CD4-positive, alpha-beta T cell treated with Interleukin-4 for 1 hour (primary cell): ENCODE measurements around the gene AMELY.
"Not testable (repeated sequence)": the region's sequence is repeated elsewhere in the genome, so short reads cannot be mapped to it uniquely, and the experiment has no call there.

ENCODE experiments used
- DNase-seq, 2 donors: peaks; one replicate each; pipeline ENCODE4 v3.0.0-alpha.2; 2020 to 2022

AMELY gene, protein sequence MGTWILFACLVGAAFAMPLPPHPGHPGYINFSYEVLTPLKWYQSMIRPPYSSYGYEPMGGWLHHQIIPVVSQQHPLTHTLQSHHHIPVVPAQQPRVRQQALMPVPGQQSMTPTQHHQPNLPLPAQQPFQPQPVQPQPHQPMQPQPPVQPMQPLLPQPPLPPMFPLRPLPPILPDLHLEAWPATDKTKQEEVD

DNA sequence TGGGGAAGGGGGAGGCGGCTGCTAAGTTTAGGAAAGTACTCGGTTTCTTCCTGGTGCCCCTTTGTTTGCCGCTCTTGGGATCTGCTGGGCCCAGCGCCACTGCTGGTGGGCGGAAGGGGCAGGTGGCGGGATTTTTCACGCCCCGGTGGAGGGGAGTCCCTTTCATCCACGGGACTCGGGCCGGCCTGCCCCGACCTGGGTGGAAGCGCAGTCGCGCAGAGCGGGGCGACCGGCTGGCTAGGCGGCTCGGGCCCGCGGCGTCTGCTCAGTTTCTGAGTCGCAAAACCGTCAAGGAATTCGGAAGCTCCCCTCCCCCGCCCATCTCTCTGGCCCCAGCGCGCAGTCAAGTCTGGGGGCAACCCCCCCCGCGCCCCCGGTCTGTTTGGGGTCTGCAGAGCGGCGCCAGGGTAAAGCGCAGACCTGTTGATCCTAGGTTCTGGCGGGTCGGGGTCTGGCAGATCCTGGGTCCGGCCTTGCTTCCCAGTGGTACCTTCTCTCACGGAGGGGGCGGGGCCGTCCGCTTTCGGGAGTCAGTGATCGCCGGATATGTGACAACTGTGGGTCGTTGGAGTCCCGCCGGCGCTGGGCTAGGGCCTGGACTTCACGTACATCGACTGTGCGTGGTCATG is at the start of gene AMELY:
Gene AMELY (minus strand): TSS at position 500 of the 629 bp plus-strand sequence. CDS start 39,144 bp downstream, outside the sequence.
- no peak for DNase-seq

DNA sequence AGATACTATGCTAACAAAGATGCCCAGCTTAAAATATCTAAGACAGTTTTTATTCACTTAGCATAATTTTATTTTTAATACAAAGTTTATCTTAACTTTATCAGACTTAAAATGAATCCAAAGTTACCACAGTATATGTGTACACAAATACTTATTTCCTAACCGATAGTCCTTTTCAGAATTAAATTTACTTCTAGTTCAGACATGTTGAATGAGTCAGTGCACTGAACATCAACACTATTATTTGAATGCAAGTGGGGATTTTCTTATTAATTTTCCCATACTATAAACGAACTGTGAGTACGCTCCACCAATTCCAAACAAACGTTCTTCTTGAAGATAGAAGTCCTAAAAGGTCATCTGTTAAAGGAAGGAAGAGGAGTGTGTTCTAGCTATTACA is 38.4 kb upstream of the AMELY start:
- DNase-seq: no peak

DNA sequence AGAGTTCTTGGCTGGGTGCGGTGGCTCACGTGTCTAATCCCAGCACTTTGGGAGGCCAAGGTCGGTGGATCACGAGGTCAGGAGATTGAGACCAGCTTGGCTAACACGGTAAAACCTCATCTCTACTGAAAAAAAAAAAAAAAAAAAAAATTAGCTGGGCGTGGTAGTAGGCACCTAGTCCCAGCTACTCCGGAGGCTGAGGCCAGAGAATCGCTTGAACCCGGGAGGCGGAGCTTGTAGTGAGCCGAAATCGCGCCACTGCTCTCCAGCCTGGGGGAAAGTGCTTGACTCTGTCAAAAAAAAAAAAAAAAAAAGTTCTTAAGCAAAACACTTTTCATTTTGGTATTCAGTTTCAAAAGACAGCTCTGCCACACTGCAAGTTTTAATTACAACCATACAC is 36.8 kb upstream of the AMELY start:
- no peak for DNase-seq

DNA sequence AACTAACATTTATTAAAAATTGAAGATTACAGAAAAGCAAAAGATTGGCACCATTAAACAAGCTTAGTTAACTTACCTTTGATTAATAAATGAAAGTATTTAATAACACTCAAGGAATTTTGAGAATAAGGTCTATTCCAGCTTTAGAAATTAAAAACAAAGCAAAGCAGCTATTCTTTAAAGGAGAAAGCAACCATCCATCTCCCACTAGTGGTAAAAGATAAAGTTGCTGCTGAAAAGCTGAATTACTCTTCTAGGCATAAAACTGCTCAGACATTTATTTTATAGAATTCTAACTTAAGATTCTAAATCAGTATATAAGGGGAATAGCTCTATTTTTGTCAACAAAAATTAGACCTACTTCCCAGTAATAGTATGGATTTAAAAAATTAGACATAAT is 36.1 kb upstream of the AMELY start:
- no peak for DNase-seq

DNA sequence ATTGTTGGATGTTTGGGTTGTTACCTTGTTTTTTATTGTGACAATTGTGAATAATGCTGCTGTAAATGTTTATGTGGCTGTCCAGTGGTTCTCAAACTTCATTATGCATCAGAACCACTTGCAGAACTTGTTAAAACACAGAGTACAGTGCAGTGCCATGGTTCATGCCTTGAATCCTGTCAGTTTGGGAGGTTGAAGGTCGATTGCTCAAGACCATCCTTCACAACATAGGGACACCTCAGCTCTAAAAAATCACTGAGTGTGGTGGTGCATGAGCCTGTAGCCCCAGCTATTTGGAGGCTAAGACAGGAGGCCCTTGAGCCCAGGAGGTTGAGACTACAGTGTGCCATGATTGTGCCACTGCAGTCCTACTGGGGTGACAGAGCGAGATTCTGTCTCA is 23.9 kb upstream of the AMELY start:
- no peak for DNase-seq

DNA sequence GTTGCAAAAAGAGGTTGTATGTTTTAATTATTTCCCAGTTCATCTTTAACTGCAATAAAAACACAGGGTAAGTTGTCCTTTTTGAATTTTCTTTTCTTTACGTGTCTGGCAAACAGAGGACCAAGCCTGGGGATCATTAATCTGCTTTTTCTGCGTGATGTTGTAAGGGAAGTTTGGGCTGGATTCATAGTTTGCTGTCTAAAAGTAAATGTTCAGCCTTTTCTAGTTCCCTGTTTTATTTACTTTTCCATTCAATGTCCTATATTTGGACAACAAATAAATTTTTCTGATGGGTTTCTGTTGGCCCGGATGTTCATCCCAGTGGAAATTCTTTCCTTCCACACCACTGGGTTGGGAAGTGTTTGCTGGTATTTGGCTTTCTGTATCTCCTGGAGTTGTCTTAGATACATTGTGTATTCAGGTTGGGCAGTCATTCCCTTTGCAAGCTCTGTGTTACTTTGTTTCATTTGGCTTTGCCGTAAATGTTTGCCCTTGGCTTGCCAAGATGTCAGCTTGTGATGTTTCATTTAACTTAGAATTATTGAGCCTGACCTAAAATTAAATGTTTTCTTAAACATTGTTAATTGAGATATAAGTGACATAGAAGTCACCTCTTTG is 20.3 kb upstream of the AMELY start:
- DNase-seq: no peak

DNA sequence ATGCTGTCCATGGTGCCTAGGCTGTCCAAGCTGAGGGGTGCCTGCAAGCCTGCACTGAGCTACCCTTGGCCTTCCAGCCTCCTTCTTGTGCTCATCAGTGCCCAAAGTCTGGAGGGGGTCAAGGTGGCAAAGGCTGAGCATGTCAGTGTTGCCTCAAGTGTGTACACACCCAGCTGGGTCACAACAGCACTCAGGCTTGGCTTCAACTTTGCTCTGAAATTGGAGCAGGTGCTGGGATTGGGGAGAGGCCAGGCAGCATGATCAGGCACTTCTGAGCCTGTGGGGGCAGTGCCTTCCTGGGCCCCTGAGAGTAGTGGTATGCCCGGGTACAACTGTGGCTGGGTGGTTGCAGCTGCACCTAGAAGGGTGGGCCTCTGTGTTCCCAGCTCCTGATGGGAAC is 17.7 kb upstream of the AMELY start:
- no peak for DNase-seq

DNA sequence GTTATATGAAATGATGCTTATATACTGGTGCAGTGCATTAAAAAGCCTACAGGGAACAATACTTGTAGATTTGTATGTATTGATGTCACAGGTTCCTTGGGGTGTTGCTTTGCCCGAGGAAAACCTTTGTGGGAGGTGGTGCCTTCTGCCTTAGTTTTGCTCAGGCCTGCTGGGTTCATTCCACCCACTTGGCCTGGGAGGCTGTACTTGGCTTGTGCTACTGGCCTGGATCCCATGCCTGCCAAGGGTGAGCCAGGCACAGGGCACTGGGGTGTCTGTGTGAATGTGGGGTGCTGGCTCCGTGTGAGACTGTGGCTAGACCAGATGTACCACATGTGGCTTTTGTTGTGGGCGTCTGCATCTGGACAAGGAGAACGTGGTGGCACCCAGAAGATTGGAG is 16.7 kb upstream of the AMELY start:
- DNase-seq: no peak

DNA sequence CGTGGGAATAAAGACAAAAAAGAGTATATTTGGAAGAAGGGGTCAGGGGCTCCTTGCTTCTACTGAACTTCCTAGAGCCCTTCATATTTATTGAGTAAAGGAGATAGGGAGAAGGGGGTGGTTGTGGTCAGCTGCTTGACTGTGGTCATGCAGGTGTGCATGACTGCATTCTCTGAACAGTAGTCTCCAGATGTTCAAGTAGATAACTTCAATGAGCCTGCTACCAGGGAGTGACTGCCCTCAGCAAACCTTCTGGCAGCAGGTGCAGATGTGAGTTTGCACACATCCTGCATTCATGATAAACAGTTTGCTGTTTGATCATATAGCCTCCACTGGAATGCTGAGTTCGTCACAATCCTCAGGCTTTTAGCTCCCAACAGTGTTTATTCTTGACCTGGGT is 9.5 kb upstream of the AMELY start:
- DNase-seq: no peak

DNA sequence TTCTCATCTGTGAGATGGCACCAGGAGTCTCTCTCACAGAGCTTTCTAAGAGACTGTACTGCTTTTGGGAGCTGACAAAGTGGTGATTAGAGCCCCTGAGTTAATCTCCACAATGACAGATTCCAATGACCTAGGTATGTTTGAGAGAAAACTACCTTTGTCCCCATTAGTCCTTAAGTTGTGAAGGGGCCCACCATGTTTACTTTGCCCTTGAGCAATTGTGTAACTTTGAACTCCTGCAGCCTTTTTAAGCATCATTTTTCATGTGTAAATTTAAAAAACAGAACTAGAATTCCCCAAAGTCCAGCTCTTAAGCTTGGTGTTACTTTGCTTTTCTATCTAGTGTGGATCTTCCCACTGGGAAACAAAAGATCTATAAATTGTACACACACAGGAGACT is 1.8 kb upstream of the AMELY start:
- DNase-seq: no peak

DNA sequence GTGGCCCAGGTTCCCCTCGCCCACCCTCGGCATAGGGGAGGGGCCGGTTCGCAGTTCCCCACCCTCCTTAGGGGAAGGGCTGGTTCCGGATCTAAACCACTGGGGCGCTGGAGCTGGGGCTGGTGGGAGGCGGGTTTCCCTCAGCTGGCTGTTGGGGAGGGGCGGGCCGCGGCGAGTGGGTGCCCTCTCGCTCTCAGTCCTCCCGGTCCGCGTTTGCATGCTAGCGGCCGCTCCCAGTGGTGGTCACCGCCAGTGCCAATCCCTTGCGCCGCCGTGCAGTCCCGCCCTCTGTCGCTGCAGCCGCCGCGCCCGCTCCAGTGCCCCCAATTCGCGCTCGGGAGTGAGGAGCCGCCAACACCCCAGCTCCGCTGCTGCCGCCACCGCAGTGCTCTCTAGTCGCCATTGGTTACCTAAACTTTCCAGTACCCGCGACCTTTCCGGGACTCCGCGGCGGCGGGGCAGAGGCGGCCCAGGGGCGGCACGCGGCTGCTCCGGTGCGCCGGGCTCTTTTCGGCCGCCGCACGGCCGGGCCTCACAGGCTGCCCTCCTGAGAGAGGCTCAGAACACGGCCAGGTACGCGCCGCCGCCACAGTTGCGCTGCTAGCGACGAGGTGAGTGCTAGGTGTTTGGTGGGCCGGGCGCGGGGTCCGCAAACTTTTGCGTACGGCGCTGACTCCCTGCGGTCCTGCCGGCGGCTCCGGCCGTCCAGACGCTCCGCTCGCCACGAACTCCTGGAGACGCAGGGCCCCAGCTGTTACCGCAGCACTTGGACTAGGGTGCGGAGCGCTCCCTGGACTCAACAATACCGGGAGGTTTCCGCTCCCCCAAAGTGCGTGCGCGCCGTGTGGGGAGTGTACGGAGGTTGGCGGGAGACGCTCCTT is 940 bp downstream of the AMELY start, which contains the start of gene TBL1Y:
Gene TBL1Y (plus strand): TSS at position 326 of the 881 bp plus-strand sequence. CDS start 114,388 bp downstream, outside the sequence.
- DNase-seq: no peak

DNA sequence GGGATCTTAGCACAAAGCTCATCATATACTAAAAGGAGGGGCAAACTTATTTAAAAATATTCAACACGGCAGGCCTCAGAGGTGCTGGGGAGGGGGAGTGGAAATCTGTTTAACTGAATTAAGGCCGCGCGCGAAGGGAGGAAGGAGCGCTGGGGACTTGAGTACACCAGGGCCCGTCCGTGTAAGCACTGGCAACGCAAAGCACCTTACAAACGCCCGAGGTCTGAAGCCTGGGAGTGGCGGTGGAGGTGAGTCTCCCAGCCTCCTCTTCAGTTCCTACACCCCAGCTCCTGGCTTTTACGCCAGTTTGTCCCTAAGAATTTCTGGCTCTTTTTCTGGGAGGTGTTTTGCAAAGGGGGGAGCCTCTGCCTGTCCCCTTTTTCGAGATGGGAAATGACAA is 1.7 kb downstream of the AMELY start:
- DNase-seq: no peak

DNA sequence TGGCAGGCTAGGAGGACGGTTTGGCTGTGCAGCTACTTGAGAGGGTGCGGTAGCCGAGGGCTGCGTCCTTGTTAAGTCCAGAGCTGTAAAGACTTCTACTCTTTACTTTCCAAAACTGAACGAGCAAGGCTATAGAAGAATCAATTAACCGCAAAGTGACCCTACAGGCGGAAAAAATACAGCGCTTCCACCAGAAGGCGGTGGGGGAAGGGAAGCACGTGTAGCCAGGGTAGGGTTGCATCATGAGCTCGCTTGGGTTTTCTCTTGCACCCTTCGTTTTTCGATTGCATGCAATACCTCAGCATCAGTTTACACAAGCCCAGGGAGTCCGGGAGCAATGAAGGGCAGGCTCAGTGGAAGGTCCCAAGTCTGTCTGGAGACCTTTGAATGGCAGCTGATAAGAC is 2.4 kb downstream of the AMELY start:
- no peak for DNase-seq

DNA sequence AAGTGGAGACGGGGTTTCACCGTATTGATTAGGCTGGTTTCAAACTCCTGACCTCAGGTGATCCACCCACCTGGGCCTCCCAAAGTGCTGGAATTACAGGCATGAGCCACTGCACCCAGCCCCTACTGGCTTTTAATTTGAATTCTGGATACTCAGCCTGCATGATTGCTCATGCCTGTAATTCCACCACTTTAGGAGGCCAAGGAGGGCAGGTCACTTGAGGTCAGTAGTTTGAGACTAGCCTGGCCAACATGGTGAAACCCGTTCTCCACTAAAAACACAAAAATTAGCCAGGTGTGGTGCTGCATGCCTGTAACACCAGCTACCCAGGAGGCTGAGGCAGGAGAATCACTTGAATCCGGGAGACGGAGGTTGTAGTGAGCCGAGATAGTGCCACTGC is 3.5 kb downstream of the AMELY start:
- not testable (repeated sequence) for DNase-seq

DNA sequence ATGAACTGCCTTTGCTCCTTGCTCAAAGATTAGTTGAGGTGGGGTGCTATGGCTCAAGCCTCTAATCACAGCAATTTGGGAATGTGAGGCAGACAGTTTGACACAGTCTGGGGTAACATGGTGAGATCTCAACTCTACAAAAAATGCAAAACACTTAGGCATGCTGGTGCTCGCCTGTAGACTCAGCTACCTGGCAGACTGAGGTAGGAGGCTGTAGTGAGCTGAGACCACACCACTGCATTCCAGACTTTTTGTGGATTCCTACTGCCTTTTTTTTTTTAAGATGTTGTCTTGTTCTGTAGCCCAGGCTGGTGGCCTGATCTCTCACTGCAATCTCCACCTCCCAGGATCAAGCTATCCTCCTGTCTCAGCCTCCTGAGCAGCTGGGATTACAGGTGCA is 4.0 kb downstream of the AMELY start:
- DNase-seq: no peak

DNA sequence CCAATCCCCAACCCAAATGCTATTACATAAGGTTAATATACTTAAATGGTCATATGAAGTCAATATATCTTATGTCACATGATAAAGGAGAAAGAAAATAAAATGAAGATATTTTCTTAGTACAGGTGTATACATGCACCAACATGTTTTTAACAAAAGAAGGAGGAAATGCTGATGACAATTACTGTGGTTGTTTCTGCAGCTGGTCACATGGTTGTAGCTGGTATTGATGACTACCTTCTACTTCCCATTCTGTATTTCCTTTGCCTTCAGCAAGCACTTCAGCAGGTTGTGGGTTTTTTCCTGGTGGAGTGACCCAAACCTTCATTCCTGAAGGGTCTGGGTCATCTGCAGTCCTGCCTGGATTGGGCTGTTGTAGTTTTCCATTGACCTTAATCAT is 9.4 kb downstream of the AMELY start:
- DNase-seq: not testable (repeated sequence)

DNA sequence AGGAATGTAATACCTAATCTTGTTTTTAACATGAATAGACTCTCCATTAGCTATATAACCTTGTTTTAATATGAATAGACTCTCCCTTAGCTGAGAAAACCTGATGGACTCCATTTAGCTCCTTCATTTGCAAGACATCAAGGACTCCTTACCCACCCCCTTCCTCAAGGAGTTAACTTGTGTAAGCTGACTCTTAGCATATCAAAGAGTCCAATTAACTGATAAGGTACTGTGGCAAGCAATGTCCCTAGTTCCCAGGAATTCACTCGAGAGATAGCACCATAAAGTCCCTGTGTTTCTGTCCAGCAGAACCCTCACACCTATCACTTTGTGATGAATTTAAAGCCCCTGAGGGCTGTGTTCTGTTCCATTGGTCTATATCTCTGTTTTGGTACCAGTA is 16.3 kb downstream of the AMELY start:
- no peak for DNase-seq

DNA sequence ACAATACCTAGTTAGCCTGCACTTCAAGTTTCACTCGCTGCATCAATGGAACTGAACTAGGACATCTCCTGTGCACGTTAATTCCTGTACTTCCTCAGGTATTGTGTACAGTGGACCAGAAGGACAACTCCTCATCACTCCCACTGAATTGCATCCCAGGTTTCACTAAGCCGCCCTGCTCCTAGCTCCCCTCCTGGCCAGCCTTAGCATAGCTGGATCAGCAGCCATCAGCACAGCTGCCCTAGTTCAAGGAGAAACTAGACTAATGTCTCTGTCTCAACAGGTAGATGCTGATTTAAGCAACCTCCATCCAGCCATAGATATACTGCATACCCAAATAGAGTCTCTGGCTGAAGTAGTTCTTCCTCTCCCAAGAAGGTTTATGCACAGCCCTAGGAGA is 17.1 kb downstream of the AMELY start:
- no peak for DNase-seq

DNA sequence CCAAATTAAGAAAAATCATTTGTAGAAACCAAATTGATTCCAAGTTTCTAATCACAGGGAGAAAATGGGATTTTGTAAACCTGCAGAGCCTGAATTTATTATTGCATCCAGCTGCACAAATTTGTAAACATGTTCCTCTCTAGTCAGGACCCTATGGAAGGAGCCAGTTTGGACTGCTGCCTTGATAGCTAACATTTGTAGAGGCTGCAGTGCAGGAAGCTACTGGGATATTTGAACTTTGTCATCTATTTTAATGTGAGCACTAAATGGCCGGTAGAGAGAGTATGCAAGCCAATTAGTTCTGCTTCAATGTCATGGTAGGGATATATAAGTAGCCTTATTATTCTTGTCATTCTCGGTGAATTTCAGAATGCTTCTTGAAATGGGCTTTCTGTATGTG is 62.2 kb downstream of the AMELY start:
- DNase-seq: no peak

DNA sequence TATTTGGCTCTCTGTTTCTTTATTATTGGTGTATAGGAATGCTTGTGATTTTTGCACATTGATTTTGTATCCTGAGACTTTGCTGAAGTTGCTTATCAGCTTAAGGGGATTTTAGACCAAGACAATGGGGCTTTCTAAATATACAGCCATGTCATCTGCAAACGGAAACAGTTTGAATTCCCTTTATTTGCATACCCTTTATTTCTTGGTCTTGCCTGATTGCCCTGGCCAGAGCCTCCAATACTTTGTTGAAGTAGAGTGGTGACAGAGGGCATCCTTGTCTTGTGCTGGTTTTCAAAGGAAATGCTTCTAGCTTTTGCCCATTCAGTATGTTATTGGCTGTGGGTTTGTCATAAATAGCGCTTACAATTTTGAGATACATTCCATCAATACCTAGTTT is 68.9 kb downstream of the AMELY start:
- not testable (repeated sequence) for DNase-seq
